Kidney glomerular epithelial cell (primary cell): ENCODE data around the gene MED20.
"Not testable (repeated sequence)": the region's sequence is repeated elsewhere in the genome, so short reads cannot be mapped to it uniquely, and the experiment has no call there.

ENCODE experiments used
- DNase-seq: peaks from one replicate; lab custom pipeline; 2025; lab: John Stamatoyannopoulos, UW

The MED20 gene, protein sequence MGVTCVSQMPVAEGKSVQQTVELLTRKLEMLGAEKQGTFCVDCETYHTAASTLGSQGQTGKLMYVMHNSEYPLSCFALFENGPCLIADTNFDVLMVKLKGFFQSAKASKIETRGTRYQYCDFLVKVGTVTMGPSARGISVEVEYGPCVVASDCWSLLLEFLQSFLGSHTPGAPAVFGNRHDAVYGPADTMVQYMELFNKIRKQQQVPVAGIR

GRCh38 chr6:41920921-41921711 is at the start of gene MED20, which contains the start of gene BYSL:
MED20 (minus strand) TSS chr6:41921139; CDS start chr6:41921018, 121 bp downstream.
BYSL (plus strand) TSS chr6:41921499; CDS start chr6:41921563, 64 bp downstream.
- DNase-seq = peak; percentile 94

GRCh38 chr6:41970436-41970846 is 49.5 kb upstream of the MED20 start:
- no peak for DNase-seq

- DNase-seq = peak; percentile 90
Observed at GRCh38 chr6:41967312-41968287, 46.7 kb upstream of the MED20 start.

DNA sequence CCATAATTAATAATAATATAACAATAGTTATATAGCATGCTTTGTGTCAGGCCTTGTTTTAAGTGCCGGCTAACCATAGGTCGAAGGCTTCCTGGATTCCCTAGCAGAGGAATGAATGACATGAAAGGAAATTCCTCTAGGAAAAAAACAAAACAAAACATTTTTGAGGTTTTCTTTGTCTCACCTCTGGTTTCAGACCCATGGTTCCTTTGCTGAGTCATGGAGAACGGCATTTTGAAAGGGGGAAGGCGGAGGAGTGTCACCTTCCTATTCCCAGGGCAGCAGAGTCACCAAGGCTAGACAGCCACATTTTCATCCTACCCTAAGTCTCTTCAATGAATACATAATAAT is 46.0 kb upstream of the MED20 start:
- peak; percentile 90 for DNase-seq

DNA sequence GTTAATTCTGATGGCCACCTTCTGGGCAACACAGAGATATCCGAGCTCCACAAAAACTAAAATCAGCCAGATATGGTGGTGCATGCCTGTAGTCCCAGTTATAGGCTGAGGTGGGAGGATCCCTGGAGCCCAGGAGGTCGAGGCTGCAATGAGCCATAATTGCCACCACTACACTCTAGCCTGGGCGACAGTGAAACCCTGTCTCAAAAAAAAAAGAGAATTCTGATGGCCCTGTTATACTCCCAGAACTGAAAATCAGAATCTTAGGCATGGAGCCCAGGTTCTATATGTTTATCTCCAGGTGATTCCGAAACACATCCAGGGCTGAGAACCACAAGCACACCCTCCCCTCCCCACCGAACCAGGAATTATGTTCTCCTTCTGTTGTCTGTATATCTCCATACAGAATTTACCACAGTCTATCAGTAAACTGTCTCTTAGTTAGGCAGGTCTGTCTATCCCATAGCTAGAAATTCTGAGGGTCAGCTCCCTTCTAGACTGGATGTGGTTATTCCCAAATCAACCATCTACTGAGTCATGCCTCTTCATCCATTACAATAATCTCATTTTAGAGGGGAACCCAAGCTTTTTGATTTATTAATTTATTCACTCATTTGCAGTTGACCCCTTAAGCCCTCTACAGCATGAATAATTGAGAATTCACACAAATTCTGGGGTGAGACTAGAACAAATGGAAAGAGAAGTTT is 45.4 kb upstream of the MED20 start:
- DNase-seq = peak; percentile 71

- no peak for DNase-seq
Observed at GRCh38 chr6:41965429-41966213, 44.7 kb upstream of the MED20 start.

GRCh38 chr6:41964201-41964887 is 43.4 kb upstream of the MED20 start:
- DNase-seq = no peak

DNA sequence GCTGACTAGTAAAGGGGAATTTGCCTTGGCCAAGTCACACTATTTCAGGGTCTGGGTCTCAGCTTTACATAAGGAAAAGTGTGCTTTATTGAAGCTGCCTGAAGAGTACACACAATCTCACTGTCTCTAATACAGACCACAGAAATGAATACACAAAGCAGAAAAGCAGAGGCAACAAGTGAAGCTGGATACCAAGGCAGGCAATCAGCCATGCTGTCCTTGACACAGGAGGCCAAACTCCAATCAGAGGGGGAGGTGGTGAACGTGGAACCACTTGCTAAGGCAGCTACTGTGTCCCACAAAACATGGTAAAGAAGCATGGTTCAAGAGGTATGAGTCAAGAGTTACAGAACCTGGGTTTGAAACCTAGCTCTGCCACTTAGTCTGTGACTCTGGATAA is 42.4 kb upstream of the MED20 start:
- DNase-seq = no peak

DNA sequence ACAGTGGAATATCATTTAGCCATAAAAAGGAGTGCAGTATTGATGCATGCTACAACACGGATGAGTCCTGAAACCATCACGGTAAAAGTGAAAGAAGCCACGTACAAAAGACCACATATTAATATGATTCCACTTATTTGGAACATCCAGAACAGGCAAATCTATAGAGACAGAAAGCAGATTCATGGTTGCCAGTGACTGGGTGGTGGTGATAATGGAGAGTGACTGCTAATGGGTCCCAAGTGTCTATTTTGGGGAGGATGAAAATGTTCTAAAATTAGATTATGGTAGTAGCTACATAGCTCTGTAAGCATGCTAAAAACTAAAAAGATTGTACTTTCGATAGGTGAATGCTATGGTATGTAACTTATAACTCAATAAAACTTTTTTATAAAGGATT is 39.1 kb upstream of the MED20 start:
- no peak for DNase-seq

- no peak for DNase-seq
Observed at GRCh38 chr6:41958022-41958856, 37.3 kb upstream of the MED20 start.

- DNase-seq = no peak
Observed at GRCh38 chr6:41957117-41957516, 36.2 kb upstream of the MED20 start.

GRCh38 chr6:41955412-41955811 is 34.5 kb upstream of the MED20 start:
- no peak for DNase-seq

DNA sequence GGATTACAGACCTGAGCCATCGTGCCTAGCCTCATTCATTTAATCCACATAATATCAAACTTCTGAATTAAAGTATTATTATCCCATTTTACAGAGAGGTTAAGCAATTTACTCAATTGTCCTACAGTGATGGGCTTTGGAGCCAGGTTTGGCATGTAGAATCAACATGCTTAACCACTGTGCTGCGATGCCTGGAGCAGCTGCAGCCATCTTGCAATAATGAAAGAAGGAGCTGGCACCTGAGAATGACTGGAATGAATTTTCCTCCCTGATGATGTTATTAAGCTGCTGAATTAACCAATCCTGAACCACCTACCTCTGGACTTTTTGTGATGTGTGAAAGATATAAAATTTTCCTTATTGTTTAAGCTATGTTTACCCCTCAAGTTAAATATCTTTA is 33.7 kb upstream of the MED20 start:
- no peak for DNase-seq

- no peak for DNase-seq
Observed at GRCh38 chr6:41947581-41948220, 26.8 kb upstream of the MED20 start.

- no peak for DNase-seq
Observed at GRCh38 chr6:41943456-41943855, 22.5 kb upstream of the MED20 start.

DNA sequence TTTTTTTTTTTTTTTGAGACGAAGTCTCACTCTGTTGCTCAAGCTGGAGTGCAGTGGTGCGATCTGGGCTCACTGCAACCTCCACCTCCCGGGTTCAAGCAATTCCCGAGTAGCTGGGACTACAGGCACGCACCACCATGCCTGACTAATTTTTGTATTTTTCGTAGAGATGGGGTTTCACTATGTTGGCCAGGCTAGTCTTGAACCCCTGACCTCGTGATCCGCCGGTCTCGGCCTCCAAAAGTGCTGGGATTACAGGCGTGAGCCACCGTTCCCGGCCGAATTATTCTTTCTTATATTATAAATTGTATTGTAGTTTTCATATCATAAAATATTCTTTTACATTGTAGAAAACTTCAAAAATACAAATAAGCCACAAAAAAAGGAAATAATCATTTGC is 21.9 kb upstream of the MED20 start:
- DNase-seq = not testable (repeated sequence)

DNA sequence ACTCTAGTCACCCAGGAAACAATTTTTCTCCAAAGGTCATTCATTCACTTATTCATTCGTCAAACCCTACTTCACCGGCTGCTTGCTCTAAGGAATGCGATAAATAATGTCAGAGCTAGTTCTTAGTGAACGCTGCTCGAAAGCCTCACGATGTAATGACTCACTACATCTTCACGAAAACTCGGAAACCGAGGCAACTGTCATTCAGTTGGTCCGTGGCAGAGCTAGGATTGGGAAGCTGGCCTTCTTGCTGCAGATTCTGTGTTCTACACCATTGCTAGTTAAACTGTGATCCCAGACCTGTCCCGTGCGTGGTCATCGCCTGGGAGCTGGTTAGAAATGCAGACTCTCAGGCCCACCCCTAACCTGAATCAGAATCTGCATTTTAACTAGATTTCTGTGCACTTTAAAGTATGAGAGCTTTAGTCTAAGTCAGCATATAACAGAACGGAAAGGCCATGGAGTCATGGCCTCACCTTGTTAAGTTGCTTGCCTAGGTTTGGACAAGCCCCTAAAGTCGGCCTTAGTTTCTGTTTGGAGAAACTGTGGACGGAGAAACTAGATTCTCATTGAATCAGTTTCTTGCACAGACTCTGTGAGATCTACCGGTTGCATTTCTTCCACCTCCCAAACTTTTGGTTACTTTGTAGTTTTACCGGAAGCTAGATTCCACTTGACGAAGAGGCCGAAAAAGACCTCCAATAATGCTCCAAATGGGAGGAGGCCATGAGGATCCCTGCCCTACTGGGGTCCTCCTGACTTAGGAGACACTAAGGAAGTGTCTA is 21.3 kb upstream of the MED20 start:
- DNase-seq = peak; percentile 98
